Activated T-cell treated with anti-CD3 and anti-CD28 coated beads for 48 hours (primary cell): ENCODE measurements around the gene OR13A1.
"Not testable (repeated sequence)": the region's sequence is repeated elsewhere in the genome, so short reads cannot be mapped to it uniquely, and the experiment has no call there.

Source experiments
- DNase-seq: peaks from one replicate; pipeline ENCODE4 v3.0.0-alpha.2; 2020; ENCODE audit warnings: low read depth

OR13A1 gene

GRCh38 chr10:45315508-45315907 is at the start of gene OR13A1:
TSS of gene OR13A1 (minus strand) at chr10:45315608. CDS start at chr10:45304422, 11,186 bp downstream.
- no peak for DNase-seq

- DNase-seq, result not testable (repeated sequence)
These were observed 46.8 kb upstream of the OR13A1 start for GRCh38 chr10:45361983-45362799.

GRCh38 chr10:45358961-45359360 is 43.6 kb upstream of the OR13A1 start:
- not testable (repeated sequence) for DNase-seq

- no peak for DNase-seq
These were observed 40.1 kb upstream of the OR13A1 start for GRCh38 chr10:45355494-45355893.

- DNase-seq, result no peak
These were observed 38.9 kb upstream of the OR13A1 start for GRCh38 chr10:45354261-45354660.

- no peak for DNase-seq
These were observed 37.8 kb upstream of the OR13A1 start for GRCh38 chr10:45353186-45353585.

GRCh38 chr10:45348196-45348765 is 32.9 kb upstream of the OR13A1 start:
- DNase-seq, result not testable (repeated sequence)

- DNase-seq, result not testable (repeated sequence)
These were observed 32.1 kb upstream of the OR13A1 start for GRCh38 chr10:45347464-45347863.

GRCh38 chr10:45346652-45347335 is 31.4 kb upstream of the OR13A1 start:
- DNase-seq, result not testable (repeated sequence)

- DNase-seq, result not testable (repeated sequence)
These were observed 25.0 kb upstream of the OR13A1 start for GRCh38 chr10:45340420-45340819.

- DNase-seq, result no peak
These were observed 24.5 kb upstream of the OR13A1 start for GRCh38 chr10:45339894-45340293.

- DNase-seq, result not testable (repeated sequence)
These were observed 16.4 kb upstream of the OR13A1 start for GRCh38 chr10:45331824-45332223.

GRCh38 chr10:45326864-45327263 is 11.5 kb upstream of the OR13A1 start:
- DNase-seq, result not testable (repeated sequence)

- DNase-seq, result no peak
These were observed 9.7 kb upstream of the OR13A1 start for GRCh38 chr10:45325116-45325515.

- DNase-seq, result no peak
These were observed 4.3 kb upstream of the OR13A1 start for GRCh38 chr10:45319702-45320101.

GRCh38 chr10:45313264-45313873 is 2.0 kb downstream of the OR13A1 start:
- no peak for DNase-seq

- DNase-seq, result no peak
These were observed 6.7 kb downstream of the OR13A1 start for GRCh38 chr10:45308707-45309106.

GRCh38 chr10:45302573-45302972 is 12.8 kb downstream of the OR13A1 start:
- no peak for DNase-seq

- DNase-seq, result not testable (repeated sequence)
These were observed 17.0 kb downstream of the OR13A1 start for GRCh38 chr10:45298341-45298955.

GRCh38 chr10:45294681-45295080 is 20.7 kb downstream of the OR13A1 start:
- no peak for DNase-seq

- no peak for DNase-seq
These were observed 28.4 kb downstream of the OR13A1 start for GRCh38 chr10:45286980-45287379.

GRCh38 chr10:45282061-45282460 is 33.3 kb downstream of the OR13A1 start:
- no peak for DNase-seq
